Lower lobe of right lung (tissue), 2 donors: ENCODE results near the gene LECT2. TPM values are rescaled to one million over a fixed set of nuclear protein-coding genes. Genes with fewer than 3 reads are reported as not detected.

Experiments
- ATAC-seq, 2 donors: fragments of 200-7000 bp; cut with Tn5 transposase; one replicate each; pipeline ENCODE4 v1.9.1; 2020 to 2022; ENCODE audit warnings: mild to moderate bottlenecking in 2 of 2, moderate library complexity in 2 of 2
- DNase-seq: peaks from one replicate; pipeline ENCODE4 v3.0.0-alpha.2; 2020
- H3K27ac ChIP-seq: fragments of 200-600 bp; one replicate; pipeline ENCODE4 v1.8.0; 2022
- H3K27me3 ChIP-seq: fragments of 200-600 bp; one replicate; pipeline ENCODE4 v1.8.0; 2022; ENCODE audit warnings: low read depth
- H3K36me3 ChIP-seq: fragments of 200-600 bp; one replicate; pipeline ENCODE4 v1.8.0; 2022; ENCODE audit warnings: mild to moderate bottlenecking
- H3K4me1 ChIP-seq: fragments of 200-600 bp; one replicate; pipeline ENCODE4 v1.8.0; 2022
- H3K4me3 ChIP-seq: fragments of 200-600 bp; one replicate; pipeline ENCODE4 v1.8.0; 2022; ENCODE audit warnings: mild to moderate bottlenecking
- H3K9me3 ChIP-seq: fragments of 200-600 bp; one replicate; pipeline ENCODE4 v1.8.0; 2022
- CTCF ChIP-seq: fragments of 200-600 bp; IDR thresholded peaks from one replicate; pipeline ENCODE4 v1.8.0; 2022; ENCODE audit warnings: antibody characterized with exemption, mild to moderate bottlenecking
- intact Hi-C: fragments of 100-400 bp; cut with DNase I; formaldehyde crosslinking; loops from one replicate; pipeline ENCODE4 v1.11.0; 2022
- total RNA-seq: library from RNA; stranded (reverse); fragmentation: NEBNext Ultra II Directional; extraction: Animal tissue kit (Norgen Biotek cat#: 25700); gene quantifications from one replicate; pipeline ENCODE4 v1.2.1, GENCODE V29; 2021
- donor health status: DM: no; HTN: yes; CAD: no; lungs with severe emphysema.

LECT2 gene
- total RNA-seq, 1 donor from 2014 or later, result not detected

GRCh38 chr5:135999406-136000139 is 44.8 kb upstream of the LECT2 start:
- DNase-seq (no peak), ATAC-seq (peak; percentile 67 to 79)
- intact Hi-C loops, result no loop called here

GRCh38 chr5:135998889-135999288 is 44.1 kb upstream of the LECT2 start:
- H3K27me3 ChIP-seq, result no peaks in the 10 kb centered on the region
- intact Hi-C loops, result no loop called here
- peaks cover 30% of the 10 kb centered on the region for H3K4me1 ChIP-seq
- ATAC-seq (no peak), DNase-seq (no peak)
- no peaks in the 10 kb centered on the region for H3K9me3 ChIP-seq
- TF ChIP-seq CTCF, result no peak
- no peaks in the 10 kb centered on the region for H3K36me3 ChIP-seq
- no peak overlapping the region for H3K4me3 ChIP-seq
- H3K27ac ChIP-seq, result no peak overlapping the region

More at GRCh38 chr5:135999406-136000139, 44.8 kb upstream of the LECT2 start:
- Histone ChIP-seq H3K4me3 (no peak overlapping the region), H3K9me3 (no peaks in the 10 kb centered on the region), H3K27me3 (no peaks in the 10 kb centered on the region), H3K27ac (no peak overlapping the region), H3K36me3 (no peaks in the 10 kb centered on the region), H3K4me1 (peaks cover 30% of the 10 kb centered on the region)
- TF ChIP-seq CTCF, result no peak

GRCh38 chr5:135997673-135998335 is 43.0 kb upstream of the LECT2 start:
- H3K4me1 ChIP-seq, result peaks cover 30% of the 10 kb centered on the region
- no peak for ATAC-seq
- H3K27me3 ChIP-seq, result no peaks in the 10 kb centered on the region
- H3K27ac ChIP-seq, result no peak overlapping the region
- H3K9me3 ChIP-seq, result no peaks in the 10 kb centered on the region
- TF ChIP-seq CTCF, result no peak
- H3K4me3 ChIP-seq, result no peak overlapping the region
- no peaks in the 10 kb centered on the region for H3K36me3 ChIP-seq
- intact Hi-C loops, result no loop called here
- DNase-seq, result no peak

GRCh38 chr5:135996611-135997010 is 41.8 kb upstream of the LECT2 start:
- Histone ChIP-seq H3K27ac (no peak overlapping the region), H3K9me3 (no peaks in the 10 kb centered on the region), H3K4me1 (peaks cover 23% of the 10 kb centered on the region), H3K27me3 (no peaks in the 10 kb centered on the region), H3K36me3 (no peaks in the 10 kb centered on the region), H3K4me3 (no peak overlapping the region)
- intact Hi-C loops, result no loop called here
- TF ChIP-seq CTCF, result no peak
- ATAC-seq, result no peak
- no peak for DNase-seq

GRCh38 chr5:135995976-135996375 is 41.2 kb upstream of the LECT2 start:
- no peak for ATAC-seq
- no peak for TF ChIP-seq CTCF
- Histone ChIP-seq H3K4me1 (peaks cover 17% of the 10 kb centered on the region), H3K27me3 (no peaks in the 10 kb centered on the region), H3K36me3 (no peaks in the 10 kb centered on the region), H3K4me3 (no peak overlapping the region), H3K27ac (no peak overlapping the region), H3K9me3 (no peaks in the 10 kb centered on the region)
- intact Hi-C loops, result no loop called here
- no peak for DNase-seq
